Measurements from ENCODE around the gene VWA2.

DNA sequence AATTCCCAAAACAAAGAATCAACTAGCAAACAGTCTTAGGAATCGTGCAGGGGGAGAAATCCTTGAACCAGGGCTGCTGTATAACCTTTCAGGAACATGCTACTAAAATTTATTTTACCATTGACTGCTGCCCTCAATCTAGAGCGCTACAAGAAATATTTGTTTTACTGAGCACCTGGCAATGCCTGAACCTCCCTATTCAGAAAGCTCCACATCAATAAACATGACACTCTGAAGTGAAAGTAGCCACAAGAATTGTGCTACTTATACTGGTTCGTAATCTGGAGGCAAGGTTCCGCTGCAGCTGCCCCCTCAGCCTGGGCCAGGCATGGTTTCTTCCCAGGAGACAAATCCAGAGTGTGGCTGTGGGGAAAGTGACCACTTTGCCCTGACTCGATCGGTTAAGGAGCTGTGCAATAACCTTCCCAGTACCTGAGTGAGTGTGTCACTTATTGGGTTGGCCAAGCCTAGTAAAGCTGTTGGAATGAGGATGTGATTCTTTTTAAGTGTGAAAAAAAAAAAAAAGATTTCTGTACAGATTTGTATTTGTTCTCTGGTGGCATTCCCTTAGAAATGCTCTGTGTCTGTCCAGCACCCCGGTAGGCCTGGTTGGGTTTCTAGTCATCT, 7.7 kb downstream of the VWA2 start:
- TF ChIP-seq, protein P1, sequence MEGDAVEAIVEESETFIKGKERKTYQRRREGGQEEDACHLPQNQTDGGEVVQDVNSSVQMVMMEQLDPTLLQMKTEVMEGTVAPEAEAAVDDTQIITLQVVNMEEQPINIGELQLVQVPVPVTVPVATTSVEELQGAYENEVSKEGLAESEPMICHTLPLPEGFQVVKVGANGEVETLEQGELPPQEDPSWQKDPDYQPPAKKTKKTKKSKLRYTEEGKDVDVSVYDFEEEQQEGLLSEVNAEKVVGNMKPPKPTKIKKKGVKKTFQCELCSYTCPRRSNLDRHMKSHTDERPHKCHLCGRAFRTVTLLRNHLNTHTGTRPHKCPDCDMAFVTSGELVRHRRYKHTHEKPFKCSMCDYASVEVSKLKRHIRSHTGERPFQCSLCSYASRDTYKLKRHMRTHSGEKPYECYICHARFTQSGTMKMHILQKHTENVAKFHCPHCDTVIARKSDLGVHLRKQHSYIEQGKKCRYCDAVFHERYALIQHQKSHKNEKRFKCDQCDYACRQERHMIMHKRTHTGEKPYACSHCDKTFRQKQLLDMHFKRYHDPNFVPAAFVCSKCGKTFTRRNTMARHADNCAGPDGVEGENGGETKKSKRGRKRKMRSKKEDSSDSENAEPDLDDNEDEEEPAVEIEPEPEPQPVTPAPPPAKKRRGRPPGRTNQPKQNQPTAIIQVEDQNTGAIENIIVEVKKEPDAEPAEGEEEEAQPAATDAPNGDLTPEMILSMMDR (IDR thresholded peaks at IDR 0.05; ENCODE audit: poor library complexity, severe bottlenecking), result no peak
- TF ChIP-seq POLR2AphosphoS5 (IDR thresholded peaks at IDR 0.05) (no peak), EP300 (conservative IDR thresholded peaks at IDR 0.05; ENCODE audit: poor library complexity, severe bottlenecking) (no peak), RAD21 (conservative IDR thresholded peaks at IDR 0.05) (no peak)

Data from neural cell (in vitro differentiated cells).